ENCODE data around the gene SPSB4.

GRCh38 chr3:141150081-141150830 lies 99.1 kb downstream of the SPSB4 start:
- no peak for TF ChIP-seq EZH2phosphoT487 (conservative IDR thresholded peaks at IDR 0.05; ENCODE audit: low read length)
- no peak for TF ChIP-seq CTCF (IDR thresholded peaks at IDR 0.05; ENCODE audit: insufficient read depth, low read length, poor library complexity, severe bottlenecking)
